ENCODE results near the gene CDK3.

Gene CDK3

DNA sequence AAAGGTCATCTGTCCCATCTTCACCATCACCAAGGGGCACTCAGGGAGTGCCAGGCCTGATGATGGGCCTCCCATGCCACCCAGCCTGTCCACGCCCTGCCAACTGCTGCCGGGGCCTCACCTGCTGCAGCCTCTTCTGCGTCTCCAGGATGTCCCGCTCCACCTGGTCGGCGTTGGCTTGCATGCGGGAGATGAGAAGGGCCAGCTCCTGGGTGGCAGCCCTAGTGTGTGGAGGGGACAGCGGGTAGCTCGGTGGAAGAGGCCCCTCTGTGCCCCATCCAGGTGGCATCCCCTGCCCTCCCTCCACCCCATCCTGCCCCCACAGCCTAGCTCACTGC, 23.2 kb downstream of the CDK3 start:
- no peak for TF ChIP-seq EZH2 (IDR thresholded peaks at IDR 0.05; ENCODE audit: borderline replicate concordance, low read length)
- TF ChIP-seq, protein P1, sequence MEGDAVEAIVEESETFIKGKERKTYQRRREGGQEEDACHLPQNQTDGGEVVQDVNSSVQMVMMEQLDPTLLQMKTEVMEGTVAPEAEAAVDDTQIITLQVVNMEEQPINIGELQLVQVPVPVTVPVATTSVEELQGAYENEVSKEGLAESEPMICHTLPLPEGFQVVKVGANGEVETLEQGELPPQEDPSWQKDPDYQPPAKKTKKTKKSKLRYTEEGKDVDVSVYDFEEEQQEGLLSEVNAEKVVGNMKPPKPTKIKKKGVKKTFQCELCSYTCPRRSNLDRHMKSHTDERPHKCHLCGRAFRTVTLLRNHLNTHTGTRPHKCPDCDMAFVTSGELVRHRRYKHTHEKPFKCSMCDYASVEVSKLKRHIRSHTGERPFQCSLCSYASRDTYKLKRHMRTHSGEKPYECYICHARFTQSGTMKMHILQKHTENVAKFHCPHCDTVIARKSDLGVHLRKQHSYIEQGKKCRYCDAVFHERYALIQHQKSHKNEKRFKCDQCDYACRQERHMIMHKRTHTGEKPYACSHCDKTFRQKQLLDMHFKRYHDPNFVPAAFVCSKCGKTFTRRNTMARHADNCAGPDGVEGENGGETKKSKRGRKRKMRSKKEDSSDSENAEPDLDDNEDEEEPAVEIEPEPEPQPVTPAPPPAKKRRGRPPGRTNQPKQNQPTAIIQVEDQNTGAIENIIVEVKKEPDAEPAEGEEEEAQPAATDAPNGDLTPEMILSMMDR (IDR thresholded peaks at IDR 0.05; ENCODE audit: low read length), result no peak
- H3K79me2 ChIP-seq (ENCODE audit: insufficient read depth, low read length), result no peaks in the 10 kb centered on the region
- no peaks in the 10 kb centered on the region for H3K9me2 ChIP-seq (ENCODE audit: low read depth, low read length)
- H3K9ac ChIP-seq (ENCODE audit: low read length), result no peak overlapping the region
- H3K4me3 ChIP-seq (ENCODE audit: low read depth, low read length, poor library complexity, severe bottlenecking), result no peak overlapping the region
- no peaks in the 10 kb centered on the region for H3K9me3 ChIP-seq (ENCODE audit: low read length)
- H3K4me1 ChIP-seq (ENCODE audit: insufficient read depth, low read length, severe bottlenecking), result peaks cover 5% of the 10 kb centered on the region
- H3K27ac ChIP-seq (ENCODE audit: low read depth, low read length, poor library complexity, severe bottlenecking), result no peak overlapping the region
- no peaks in the 10 kb centered on the region for H3K36me3 ChIP-seq (ENCODE audit: insufficient read depth, low read length)
- no peak overlapping the region for H3K4me2 ChIP-seq (ENCODE audit: low read length)
- no peak overlapping the region for H2AFZ ChIP-seq (ENCODE audit: low read length)
- H3F3A ChIP-seq (ENCODE audit: insufficient read depth, low read length), result no peaks in the 10 kb centered on the region
- H4K20me1 ChIP-seq (ENCODE audit: insufficient read depth, low read length), result no peaks in the 10 kb centered on the region
- H3K27me3 ChIP-seq (ENCODE audit: insufficient read depth, low read length), result peaks cover 5% of the 10 kb centered on the region; the same call in 1 of the 2 replicates

- H3K9me3 ChIP-seq (ENCODE audit: low read length), result no peaks in the 10 kb centered on the region
- H2AFZ ChIP-seq (ENCODE audit: low read length), result no peak overlapping the region
- H3K27me3 ChIP-seq (ENCODE audit: insufficient read depth, low read length), result peaks cover 5% of the 10 kb centered on the region; the same call in 1 of the 2 replicates
- no peaks in the 10 kb centered on the region for H4K20me1 ChIP-seq (ENCODE audit: insufficient read depth, low read length)
- H3K4me1 ChIP-seq (ENCODE audit: insufficient read depth, low read length, severe bottlenecking), result peaks cover 8% of the 10 kb centered on the region
- H3K4me3 ChIP-seq (ENCODE audit: low read depth, low read length, poor library complexity, severe bottlenecking), result no peak overlapping the region
- no peaks in the 10 kb centered on the region for H3K9me2 ChIP-seq (ENCODE audit: low read depth, low read length)
- TF ChIP-seq, protein P1 (IDR thresholded peaks at IDR 0.05; ENCODE audit: low read length), result no peak
- no peak for TF ChIP-seq EZH2 (IDR thresholded peaks at IDR 0.05; ENCODE audit: borderline replicate concordance, low read length)
- no peaks in the 10 kb centered on the region for H3K79me2 ChIP-seq (ENCODE audit: insufficient read depth, low read length)
- H3K4me2 ChIP-seq (ENCODE audit: low read length), result no peak overlapping the region
- H3K27ac ChIP-seq (ENCODE audit: low read depth, low read length, poor library complexity, severe bottlenecking), result no peak overlapping the region
- no peak overlapping the region for H3K9ac ChIP-seq (ENCODE audit: low read length)
- no peaks in the 10 kb centered on the region for H3K36me3 ChIP-seq (ENCODE audit: insufficient read depth, low read length)
- H3F3A ChIP-seq (ENCODE audit: insufficient read depth, low read length), result no peaks in the 10 kb centered on the region
Observed at GRCh38 chr17:76024353-76024752, 23.7 kb downstream of the CDK3 start.

DNA sequence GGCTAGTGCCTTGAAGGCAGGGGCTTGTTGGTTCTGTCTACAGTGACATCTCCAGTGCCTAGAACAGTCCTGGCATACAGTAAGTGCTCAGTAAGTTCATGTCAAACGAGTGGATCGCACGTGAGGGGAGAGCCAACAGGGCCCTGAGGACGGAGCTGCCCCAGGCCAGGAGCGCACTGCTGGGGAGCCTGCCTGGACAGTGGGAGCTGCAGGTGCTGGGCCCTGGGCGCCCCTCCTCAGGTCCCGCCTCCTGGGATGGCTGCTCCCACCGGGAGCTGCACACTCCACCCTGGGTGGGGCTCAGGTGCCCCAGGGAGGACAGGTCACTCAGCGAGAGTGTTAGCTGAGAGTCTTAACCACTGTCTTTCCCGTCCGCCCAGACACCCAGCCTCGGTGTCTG, 24.6 kb downstream of the CDK3 start:
- H3K4me3 ChIP-seq (ENCODE audit: low read depth, low read length, poor library complexity, severe bottlenecking), result no peak overlapping the region
- no peak overlapping the region for H2AFZ ChIP-seq (ENCODE audit: low read length)
- TF ChIP-seq EZH2 (IDR thresholded peaks at IDR 0.05; ENCODE audit: borderline replicate concordance, low read length), result no peak
- no peaks in the 10 kb centered on the region for H3K79me2 ChIP-seq (ENCODE audit: insufficient read depth, low read length)
- H3K27ac ChIP-seq (ENCODE audit: low read depth, low read length, poor library complexity, severe bottlenecking), result no peak overlapping the region
- H3F3A ChIP-seq (ENCODE audit: insufficient read depth, low read length), result no peaks in the 10 kb centered on the region
- H3K4me1 ChIP-seq (ENCODE audit: insufficient read depth, low read length, severe bottlenecking), result peaks cover 15% of the 10 kb centered on the region
- H3K4me2 ChIP-seq (ENCODE audit: low read length), result no peak overlapping the region
- no peaks in the 10 kb centered on the region for H3K36me3 ChIP-seq (ENCODE audit: insufficient read depth, low read length)
- no peaks in the 10 kb centered on the region for H3K9me3 ChIP-seq (ENCODE audit: low read length)
- H3K9me2 ChIP-seq (ENCODE audit: low read depth, low read length), result no peaks in the 10 kb centered on the region
- no peaks in the 10 kb centered on the region for H4K20me1 ChIP-seq (ENCODE audit: insufficient read depth, low read length)
- no peak overlapping the region for H3K9ac ChIP-seq (ENCODE audit: low read length)
- H3K27me3 ChIP-seq (ENCODE audit: insufficient read depth, low read length), result 0 out of 2 replicates have a peak, but pooled peaks cover 5% of the 10 kb centered on the region

DNA sequence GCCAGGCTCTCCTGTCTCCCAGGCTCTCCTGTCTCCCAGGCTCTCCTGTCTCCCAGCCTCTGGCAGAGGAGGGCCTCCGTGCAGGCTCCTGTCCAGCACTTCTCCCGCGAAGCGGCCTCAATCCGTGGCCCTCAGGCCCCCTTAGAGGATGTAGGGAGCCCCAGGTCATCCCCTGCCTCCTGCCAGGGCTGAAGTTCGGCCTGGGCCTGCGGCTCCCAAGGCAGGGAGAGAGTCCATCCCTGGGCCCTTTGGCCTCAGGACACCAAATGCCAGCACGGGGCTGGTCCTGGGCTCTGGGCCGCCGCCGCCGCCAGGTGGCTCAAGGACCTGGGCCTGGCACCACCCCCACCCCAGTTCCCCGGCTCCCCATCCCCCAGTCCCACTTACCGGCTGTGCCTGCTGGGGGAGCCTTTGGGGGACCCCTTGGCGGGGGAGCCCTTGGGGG, 26.1 kb downstream of the CDK3 start:
- TF ChIP-seq, protein P1 (IDR thresholded peaks at IDR 0.05; ENCODE audit: low read length), result no peak
- TF ChIP-seq EZH2 (IDR thresholded peaks at IDR 0.05; ENCODE audit: borderline replicate concordance, low read length), result no peak
- H3K9ac ChIP-seq (ENCODE audit: low read length), result no peak overlapping the region
- no peaks in the 10 kb centered on the region for H3K36me3 ChIP-seq (ENCODE audit: insufficient read depth, low read length)
- no peaks in the 10 kb centered on the region for H3K9me2 ChIP-seq (ENCODE audit: low read depth, low read length)
- no peaks in the 10 kb centered on the region for H4K20me1 ChIP-seq (ENCODE audit: insufficient read depth, low read length)
- H3K27ac ChIP-seq (ENCODE audit: low read depth, low read length, poor library complexity, severe bottlenecking), result no peak overlapping the region
- H3K4me1 ChIP-seq (ENCODE audit: insufficient read depth, low read length, severe bottlenecking), result peaks cover 14% of the 10 kb centered on the region
- H3K27me3 ChIP-seq (ENCODE audit: insufficient read depth, low read length), result 0 out of 2 replicates have a peak, but pooled peaks cover 5% of the 10 kb centered on the region
- no peak overlapping the region for H3K4me2 ChIP-seq (ENCODE audit: low read length)
- H3K9me3 ChIP-seq (ENCODE audit: low read length), result no peaks in the 10 kb centered on the region
- no peak overlapping the region for H3K4me3 ChIP-seq (ENCODE audit: low read depth, low read length, poor library complexity, severe bottlenecking)
- no peaks in the 10 kb centered on the region for H3K79me2 ChIP-seq (ENCODE audit: insufficient read depth, low read length)
- no peak overlapping the region for H2AFZ ChIP-seq (ENCODE audit: low read length)
- no peaks in the 10 kb centered on the region for H3F3A ChIP-seq (ENCODE audit: insufficient read depth, low read length)
